Loucy (cell line): ENCODE results near the gene MS4A15.

ENCODE experiments used
- EZH2phosphoT487 ChIP-seq: fragments of 200-600 bp; IDR thresholded peaks from 2 replicates; pipeline ENCODE4 v1.6.1; 2018; ENCODE audit warnings: antibody characterized with exemption, mild to moderate bottlenecking, moderate library complexity, borderline replicate concordance
- TF ChIP-seq, protein P1 (sequence below): fragments of 200-600 bp; sonication (generic); conservative IDR thresholded peaks from 2 replicates; pipeline ENCODE4 v1.5.1; 2014; ENCODE audit warnings: mild to moderate bottlenecking, antibody characterized with exemption, low read length

GRCh38 chr11:60769811-60770210, 13.1 kb downstream of the MS4A15 start:
- TF ChIP-seq, protein P1, sequence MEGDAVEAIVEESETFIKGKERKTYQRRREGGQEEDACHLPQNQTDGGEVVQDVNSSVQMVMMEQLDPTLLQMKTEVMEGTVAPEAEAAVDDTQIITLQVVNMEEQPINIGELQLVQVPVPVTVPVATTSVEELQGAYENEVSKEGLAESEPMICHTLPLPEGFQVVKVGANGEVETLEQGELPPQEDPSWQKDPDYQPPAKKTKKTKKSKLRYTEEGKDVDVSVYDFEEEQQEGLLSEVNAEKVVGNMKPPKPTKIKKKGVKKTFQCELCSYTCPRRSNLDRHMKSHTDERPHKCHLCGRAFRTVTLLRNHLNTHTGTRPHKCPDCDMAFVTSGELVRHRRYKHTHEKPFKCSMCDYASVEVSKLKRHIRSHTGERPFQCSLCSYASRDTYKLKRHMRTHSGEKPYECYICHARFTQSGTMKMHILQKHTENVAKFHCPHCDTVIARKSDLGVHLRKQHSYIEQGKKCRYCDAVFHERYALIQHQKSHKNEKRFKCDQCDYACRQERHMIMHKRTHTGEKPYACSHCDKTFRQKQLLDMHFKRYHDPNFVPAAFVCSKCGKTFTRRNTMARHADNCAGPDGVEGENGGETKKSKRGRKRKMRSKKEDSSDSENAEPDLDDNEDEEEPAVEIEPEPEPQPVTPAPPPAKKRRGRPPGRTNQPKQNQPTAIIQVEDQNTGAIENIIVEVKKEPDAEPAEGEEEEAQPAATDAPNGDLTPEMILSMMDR: no peak
- no peak for TF ChIP-seq EZH2phosphoT487
